ENCODE measurements around the gene CNTNAP4. TPM values are rescaled to one million over a fixed set of nuclear protein-coding genes. Genes with fewer than 3 reads are reported as not detected.

CNTNAP4 gene
- total RNA-seq, 1 experiment from 2014 or later, result not detected

DNA sequence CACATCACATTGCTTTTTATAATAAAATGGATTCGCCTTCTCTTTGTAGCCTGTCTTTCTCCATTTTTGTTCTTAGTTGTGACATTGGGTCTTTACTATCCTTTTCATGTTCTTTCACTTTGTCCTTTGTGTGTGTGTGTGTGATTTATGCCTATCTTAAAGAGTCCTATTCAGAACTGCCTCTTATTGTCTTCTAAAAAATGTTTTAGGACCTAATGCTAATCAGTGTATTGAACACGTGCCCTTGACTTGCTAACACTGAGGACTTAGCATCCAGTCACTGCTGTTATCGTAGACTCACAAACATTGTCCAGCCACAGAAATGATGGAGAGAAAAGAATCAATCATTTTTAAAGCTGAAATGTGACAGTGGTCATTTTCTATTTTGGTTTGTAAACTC lies 251.9 kb downstream of the CNTNAP4 start:
- Histone ChIP-seq H3F3A (ENCODE audit: low read length, unreplicated experiment) (no peaks in the 10 kb centered on the region), H3K79me2 (ENCODE audit: low read length) (no peaks in the 10 kb centered on the region), H3K4me2 (ENCODE audit: low read length) (no peak overlapping the region), H2AFZ (ENCODE audit: low read length) (no peak overlapping the region), H3K4me1 (ENCODE audit: insufficient read depth, low read length) (no peaks in the 10 kb centered on the region), H3K36me3 (ENCODE audit: low read depth, low read length) (no peaks in the 10 kb centered on the region), H3K27me3 (ENCODE audit: low read length) (peaks cover 51% of the 10 kb centered on the region), H3K9ac (ENCODE audit: low read length) (no peak overlapping the region), H3K27ac (ENCODE audit: low read length) (no peak overlapping the region), H3K9me3 (ENCODE audit: low read length) (no peaks in the 10 kb centered on the region), H3K4me3 (ENCODE audit: low read length) (no peak overlapping the region), H3K9me2 (replicated peaks; ENCODE audit: low read length) (no peaks in the 10 kb centered on the region), H4K20me1 (ENCODE audit: low read length) (no peaks in the 10 kb centered on the region)
- ChIA-PET CTCF (no interaction called here), POLR2A (ENCODE audit: unreplicated experiment) (no interaction called here)
- intact Hi-C loops (cut with micrococcal nuclease), result no loop called here
- no TSS peak for BruUV-seq (replicated peaks)
- TF ChIP-seq EZH2 (IDR thresholded peaks at IDR 0.05; ENCODE audit: low read length, unreplicated experiment), result no peak
- no peak for TF ChIP-seq EZH2phosphoT487 (IDR thresholded peaks at IDR 0.05; ENCODE audit: borderline replicate concordance, low read length)
- TF ChIP-seq, protein P1, sequence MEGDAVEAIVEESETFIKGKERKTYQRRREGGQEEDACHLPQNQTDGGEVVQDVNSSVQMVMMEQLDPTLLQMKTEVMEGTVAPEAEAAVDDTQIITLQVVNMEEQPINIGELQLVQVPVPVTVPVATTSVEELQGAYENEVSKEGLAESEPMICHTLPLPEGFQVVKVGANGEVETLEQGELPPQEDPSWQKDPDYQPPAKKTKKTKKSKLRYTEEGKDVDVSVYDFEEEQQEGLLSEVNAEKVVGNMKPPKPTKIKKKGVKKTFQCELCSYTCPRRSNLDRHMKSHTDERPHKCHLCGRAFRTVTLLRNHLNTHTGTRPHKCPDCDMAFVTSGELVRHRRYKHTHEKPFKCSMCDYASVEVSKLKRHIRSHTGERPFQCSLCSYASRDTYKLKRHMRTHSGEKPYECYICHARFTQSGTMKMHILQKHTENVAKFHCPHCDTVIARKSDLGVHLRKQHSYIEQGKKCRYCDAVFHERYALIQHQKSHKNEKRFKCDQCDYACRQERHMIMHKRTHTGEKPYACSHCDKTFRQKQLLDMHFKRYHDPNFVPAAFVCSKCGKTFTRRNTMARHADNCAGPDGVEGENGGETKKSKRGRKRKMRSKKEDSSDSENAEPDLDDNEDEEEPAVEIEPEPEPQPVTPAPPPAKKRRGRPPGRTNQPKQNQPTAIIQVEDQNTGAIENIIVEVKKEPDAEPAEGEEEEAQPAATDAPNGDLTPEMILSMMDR (conservative IDR thresholded peaks at IDR 0.05; ENCODE audit: low read depth, low read length), result no peak
- ATAC-seq (no peak), DNase-seq (no peak)

DNA sequence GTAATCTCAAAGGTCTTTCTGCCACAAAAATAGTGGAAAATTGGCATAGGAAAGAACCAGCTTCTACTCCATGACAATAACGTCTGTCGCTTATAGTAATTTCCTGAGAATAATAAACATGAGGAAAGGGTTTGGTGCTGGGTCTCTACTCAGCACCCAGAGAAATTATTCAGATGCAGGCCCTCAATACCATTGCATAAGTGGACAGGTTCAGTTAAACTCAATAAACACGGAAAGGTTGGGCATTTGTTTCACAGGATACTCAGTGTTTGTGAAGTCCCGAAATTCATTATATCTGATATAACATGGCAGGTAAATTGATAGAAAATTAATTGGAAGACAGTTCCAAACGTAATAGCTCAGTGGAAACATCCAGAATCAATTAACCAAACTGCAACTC lies 254.0 kb downstream of the CNTNAP4 start:
- POLR2A ChIA-PET (ENCODE audit: unreplicated experiment), result interaction anchor here (0.6 kb wide), 1 partner anchor 470 kb away, joined by 4 read pairs; no protein-coding TSS in a partner anchor
- Histone ChIP-seq H3K9ac (ENCODE audit: low read length) (no peak overlapping the region), H3K4me2 (ENCODE audit: low read length) (no peak overlapping the region), H3K9me2 (replicated peaks; ENCODE audit: low read length) (no peaks in the 10 kb centered on the region), H4K20me1 (ENCODE audit: low read length) (no peaks in the 10 kb centered on the region), H3F3A (ENCODE audit: low read length, unreplicated experiment) (no peaks in the 10 kb centered on the region), H3K4me3 (ENCODE audit: low read length) (no peak overlapping the region), H3K79me2 (ENCODE audit: low read length) (no peaks in the 10 kb centered on the region), H2AFZ (ENCODE audit: low read length) (no peak overlapping the region), H3K4me1 (ENCODE audit: insufficient read depth, low read length) (no peaks in the 10 kb centered on the region), H3K36me3 (ENCODE audit: low read depth, low read length) (no peaks in the 10 kb centered on the region), H3K27me3 (ENCODE audit: low read length) (peaks cover 67% of the 10 kb centered on the region), H3K27ac (ENCODE audit: low read length) (no peak overlapping the region), H3K9me3 (ENCODE audit: low read length) (no peaks in the 10 kb centered on the region)
- ATAC-seq (no peak), DNase-seq (no peak)
- TF ChIP-seq EZH2 (IDR thresholded peaks at IDR 0.05; ENCODE audit: low read length, unreplicated experiment), result no peak
- TF ChIP-seq EZH2phosphoT487 (IDR thresholded peaks at IDR 0.05; ENCODE audit: borderline replicate concordance, low read length), result no peak
- TF ChIP-seq, protein P1 (conservative IDR thresholded peaks at IDR 0.05; ENCODE audit: low read depth, low read length), result no peak
- intact Hi-C loops (cut with micrococcal nuclease), result no loop called here
- no TSS peak for BruUV-seq (replicated peaks)
- CTCF ChIA-PET, result no interaction called here

DNA sequence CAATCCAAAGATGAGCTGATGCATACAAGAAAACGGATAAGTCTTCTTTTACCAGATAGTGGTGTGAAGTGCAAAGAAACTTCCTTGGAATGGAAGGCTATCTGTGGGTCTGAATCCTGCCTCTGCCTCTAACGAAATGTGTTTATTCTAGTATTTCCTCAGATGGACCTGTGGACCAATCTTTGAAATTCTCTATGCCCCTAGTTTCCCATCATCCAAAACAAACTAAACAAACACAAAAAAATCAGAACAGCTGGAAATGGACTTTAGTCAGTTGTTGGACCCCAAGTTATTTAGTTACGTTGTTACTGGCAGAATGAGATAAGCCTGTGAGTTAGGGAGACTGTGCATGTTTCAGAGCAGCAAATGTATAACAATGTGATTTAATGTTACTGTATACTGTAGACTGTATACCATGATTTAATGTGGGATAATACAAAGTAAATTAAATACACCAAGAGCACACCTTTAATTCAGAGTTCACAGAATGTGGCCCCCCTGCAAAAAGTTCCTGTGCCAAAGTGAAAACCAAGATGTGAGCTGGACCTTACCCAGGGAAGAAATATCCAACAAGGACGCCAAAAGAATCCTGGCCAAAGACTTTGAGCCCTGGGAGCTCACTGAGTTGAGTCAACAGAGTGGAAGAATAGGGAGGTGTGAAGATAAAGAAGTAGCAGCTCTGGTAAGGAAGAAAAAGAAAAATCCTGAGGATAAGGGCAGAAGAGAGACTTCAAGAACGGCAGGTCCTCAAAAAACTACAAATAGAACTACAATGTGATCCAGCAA lies 255.2 kb downstream of the CNTNAP4 start:
- ChIA-PET CTCF (no interaction called here), POLR2A (ENCODE audit: unreplicated experiment) (no interaction called here)
- ATAC-seq (no peak), DNase-seq (no peak)
- intact Hi-C loops (cut with micrococcal nuclease), result no loop called here
- Histone ChIP-seq H4K20me1 (ENCODE audit: low read length) (no peaks in the 10 kb centered on the region), H3K36me3 (ENCODE audit: low read depth, low read length) (no peaks in the 10 kb centered on the region), H3K4me3 (ENCODE audit: low read length) (no peak overlapping the region), H3K9me2 (replicated peaks; ENCODE audit: low read length) (no peaks in the 10 kb centered on the region), H3K27me3 (ENCODE audit: low read length) (peaks cover 69% of the 10 kb centered on the region), H3K9ac (ENCODE audit: low read length) (no peak overlapping the region), H3K4me2 (ENCODE audit: low read length) (no peak overlapping the region), H3F3A (ENCODE audit: low read length, unreplicated experiment) (no peaks in the 10 kb centered on the region), H3K9me3 (ENCODE audit: low read length) (no peaks in the 10 kb centered on the region), H3K27ac (ENCODE audit: low read length) (no peak overlapping the region), H2AFZ (ENCODE audit: low read length) (no peak overlapping the region), H3K4me1 (ENCODE audit: insufficient read depth, low read length) (no peaks in the 10 kb centered on the region), H3K79me2 (ENCODE audit: low read length) (no peaks in the 10 kb centered on the region)
- TF ChIP-seq EZH2 (IDR thresholded peaks at IDR 0.05; ENCODE audit: low read length, unreplicated experiment) (no peak), EZH2phosphoT487 (IDR thresholded peaks at IDR 0.05; ENCODE audit: borderline replicate concordance, low read length) (no peak)
- no TSS peak for BruUV-seq (replicated peaks)

Measured in PC-3 (cell line).